Glutamatergic neuron (in vitro differentiated cells): Measurements from ENCODE around the gene FMN1. TPM values are rescaled to one million over a fixed set of nuclear protein-coding genes. Genes with fewer than 3 reads are reported as not detected.

Experiments used
- DNase-seq: peaks from one replicate; pipeline ENCODE4 v3.0.0; 2022
- H3K27ac Mint-ChIP-seq: one replicate; pipeline ENCODE4 v1.8.0; 2020; ENCODE audit warnings: mild to moderate bottlenecking, mixed read lengths, inconsistent platforms; ENCODE audit not compliant: unreplicated experiment
- H3K27me3 Mint-ChIP-seq: one replicate; pipeline ENCODE4 v1.8.0; 2020; ENCODE audit warnings: mild to moderate bottlenecking, moderate library complexity, mixed read lengths, inconsistent platforms; ENCODE audit not compliant: unreplicated experiment
- H3K36me3 Mint-ChIP-seq: one replicate; pipeline ENCODE4 v1.8.0; 2020; ENCODE audit warnings: mild to moderate bottlenecking, mixed read lengths, inconsistent platforms; ENCODE audit not compliant: unreplicated experiment
- H3K4me1 Mint-ChIP-seq: one replicate; pipeline ENCODE4 v1.8.0; 2020; ENCODE audit warnings: mild to moderate bottlenecking, low read depth, mixed read lengths, inconsistent platforms; ENCODE audit not compliant: unreplicated experiment
- H3K4me3 Mint-ChIP-seq: one replicate; pipeline ENCODE4 v1.8.0; 2020; ENCODE audit warnings: mild to moderate bottlenecking, mixed read lengths, inconsistent platforms; ENCODE audit not compliant: unreplicated experiment
- H3K9me3 Mint-ChIP-seq: one replicate; pipeline ENCODE4 v1.8.0; 2020; ENCODE audit warnings: mild to moderate bottlenecking, moderate library complexity, mixed read lengths, inconsistent platforms; ENCODE audit not compliant: unreplicated experiment
- total RNA-seq: library from RNA; stranded (reverse); fragmentation: NEBNext Ultra II Directional; extraction: Animal tissue kit (Norgen Biotek cat#: 25700); gene quantifications from one replicate; pipeline ENCODE4 v1.2.1, GENCODE V29; 2021; ENCODE audit not compliant: unreplicated experiment
- TF ChIP-seq, protein P1 (sequence below): fragments of 200-600 bp; sonication (generic); IDR thresholded peaks from one replicate; pipeline ENCODE4 v1.5.0; 2021; ENCODE audit not compliant: partially characterized antibody, unreplicated experiment

FMN1 gene
- total RNA-seq, 1 donor from 2014 or later: 1.1 TPM

GRCh38 chr15:32866454-32867312, 327.8 kb downstream of the FMN1 start:
- no peaks in the 10 kb centered on the region for H3K9me3 Mint-ChIP-seq
- H3K4me1 Mint-ChIP-seq: peaks cover 7% of the 10 kb centered on the region
- TF ChIP-seq, protein P1, sequence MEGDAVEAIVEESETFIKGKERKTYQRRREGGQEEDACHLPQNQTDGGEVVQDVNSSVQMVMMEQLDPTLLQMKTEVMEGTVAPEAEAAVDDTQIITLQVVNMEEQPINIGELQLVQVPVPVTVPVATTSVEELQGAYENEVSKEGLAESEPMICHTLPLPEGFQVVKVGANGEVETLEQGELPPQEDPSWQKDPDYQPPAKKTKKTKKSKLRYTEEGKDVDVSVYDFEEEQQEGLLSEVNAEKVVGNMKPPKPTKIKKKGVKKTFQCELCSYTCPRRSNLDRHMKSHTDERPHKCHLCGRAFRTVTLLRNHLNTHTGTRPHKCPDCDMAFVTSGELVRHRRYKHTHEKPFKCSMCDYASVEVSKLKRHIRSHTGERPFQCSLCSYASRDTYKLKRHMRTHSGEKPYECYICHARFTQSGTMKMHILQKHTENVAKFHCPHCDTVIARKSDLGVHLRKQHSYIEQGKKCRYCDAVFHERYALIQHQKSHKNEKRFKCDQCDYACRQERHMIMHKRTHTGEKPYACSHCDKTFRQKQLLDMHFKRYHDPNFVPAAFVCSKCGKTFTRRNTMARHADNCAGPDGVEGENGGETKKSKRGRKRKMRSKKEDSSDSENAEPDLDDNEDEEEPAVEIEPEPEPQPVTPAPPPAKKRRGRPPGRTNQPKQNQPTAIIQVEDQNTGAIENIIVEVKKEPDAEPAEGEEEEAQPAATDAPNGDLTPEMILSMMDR: no peak
- no peak overlapping the region for H3K4me3 Mint-ChIP-seq
- H3K36me3 Mint-ChIP-seq: no peaks in the 10 kb centered on the region
- no peak for DNase-seq
- peaks cover 6% of the 10 kb centered on the region for H3K27me3 Mint-ChIP-seq
- no peak overlapping the region for H3K27ac Mint-ChIP-seq

DNA sequence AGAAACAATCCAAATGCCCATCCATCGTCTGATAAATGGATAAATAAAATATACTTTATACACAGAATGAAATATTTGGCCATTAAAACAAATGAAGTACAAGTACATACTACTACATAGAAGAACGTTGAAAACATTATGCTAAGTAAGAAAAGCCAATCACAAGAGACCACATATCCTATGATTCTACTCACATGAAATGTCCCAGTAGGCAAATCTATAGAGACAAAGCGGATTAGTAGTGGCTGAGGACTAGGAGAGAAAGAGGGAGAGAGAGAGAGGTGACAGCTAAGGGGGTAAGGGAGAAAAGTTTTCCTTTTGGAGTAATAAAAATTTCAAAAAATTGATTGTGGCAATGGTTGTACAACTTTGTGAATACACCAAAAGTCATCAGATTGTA, 329.7 kb downstream of the FMN1 start:
- Mint-ChIP-seq H3K4me1 (peaks cover 9% of the 10 kb centered on the region), H3K9me3 (no peaks in the 10 kb centered on the region), H3K27me3 (peaks cover 6% of the 10 kb centered on the region), H3K4me3 (no peak overlapping the region), H3K36me3 (no peaks in the 10 kb centered on the region), H3K27ac (no peak overlapping the region)
- no peak for DNase-seq
- TF ChIP-seq, protein P1: no peak

GRCh38 chr15:32864051-32864450, 330.5 kb downstream of the FMN1 start:
- Mint-ChIP-seq H3K36me3 (no peaks in the 10 kb centered on the region), H3K27me3 (peaks cover 3% of the 10 kb centered on the region), H3K9me3 (no peaks in the 10 kb centered on the region), H3K4me1 (peaks cover 9% of the 10 kb centered on the region), H3K4me3 (no peak overlapping the region), H3K27ac (no peak overlapping the region)
- TF ChIP-seq, protein P1: no peak
- DNase-seq: no peak

DNA sequence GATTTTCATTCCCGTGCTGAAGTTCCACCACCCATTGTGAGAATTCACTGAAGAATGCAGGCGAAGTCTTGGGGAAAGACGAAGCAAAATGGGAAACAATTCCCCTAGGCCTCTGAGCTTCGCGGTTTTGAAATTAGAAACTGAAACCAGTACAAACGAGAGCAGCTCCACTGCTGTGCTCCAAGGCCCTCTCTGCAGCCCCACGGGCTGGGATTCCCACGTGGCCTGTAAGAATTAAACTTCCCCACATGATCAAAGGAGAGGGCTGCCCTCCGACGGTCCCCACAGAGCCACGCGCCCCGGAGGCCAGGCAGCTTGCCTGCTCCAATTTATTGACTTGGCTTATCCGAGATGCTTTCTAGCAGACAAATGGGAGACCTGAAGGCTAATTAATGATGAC, 332.8 kb downstream of the FMN1 start:
- H3K4me3 Mint-ChIP-seq: peak overlapping the region; percentile 9
- peak; percentile 72 for DNase-seq
- H3K4me1 Mint-ChIP-seq: peaks cover 9% of the 10 kb centered on the region
- no peak overlapping the region for H3K27ac Mint-ChIP-seq
- H3K9me3 Mint-ChIP-seq: no peaks in the 10 kb centered on the region
- no peaks in the 10 kb centered on the region for H3K36me3 Mint-ChIP-seq
- TF ChIP-seq, protein P1: no peak
- H3K27me3 Mint-ChIP-seq: peaks cover 3% of the 10 kb centered on the region

DNA sequence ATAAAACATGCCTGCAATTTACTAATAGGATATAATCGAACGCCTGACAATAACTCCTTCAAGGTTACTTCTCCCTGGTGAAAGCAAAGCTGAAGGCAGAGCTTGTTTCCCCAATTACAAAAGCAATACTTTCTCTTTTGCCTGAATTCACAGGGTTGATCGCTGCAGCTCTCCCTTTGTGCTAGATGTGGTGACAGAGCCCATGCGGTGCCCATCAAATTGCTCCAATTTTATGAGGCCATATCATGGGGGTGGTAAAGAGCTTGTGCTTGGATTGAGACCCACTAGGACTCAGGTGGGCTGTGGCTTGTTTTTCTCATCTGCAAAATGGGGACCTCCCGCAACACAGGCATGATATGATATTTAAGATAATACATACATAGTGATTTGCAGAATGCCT, 333.3 kb downstream of the FMN1 start:
- Mint-ChIP-seq H3K4me3 (no peak overlapping the region), H3K4me1 (peaks cover 9% of the 10 kb centered on the region), H3K27me3 (peaks cover 3% of the 10 kb centered on the region), H3K27ac (no peak overlapping the region), H3K9me3 (no peaks in the 10 kb centered on the region), H3K36me3 (no peaks in the 10 kb centered on the region)
- TF ChIP-seq, protein P1: no peak
- no peak for DNase-seq
